Lower leg skin (tissue), 3 donors: ENCODE measurements around the gene APOA1.

Source experiments
- CTCF ChIP-seq, 3 donors: fragments of 450-650 bp; IDR thresholded peaks; one replicate each; pipeline ENCODE4 v1.5.1; 2016; ENCODE audit warnings: antibody characterized with exemption in 3 of 3, mild to moderate bottlenecking in 3 of 3, moderate library complexity in 2 of 3
- POLR2A ChIP-seq, 2 donors: fragments of 450-650 bp; IDR thresholded peaks; one replicate each; pipeline ENCODE4 v1.6.1; 2016 to 2017; ENCODE audit warnings: antibody characterized with exemption in 2 of 2, mild to moderate bottlenecking in 1 of 2, moderate library complexity in 1 of 2

- TF ChIP-seq CTCF (IDR thresholded peaks at IDR 0.05) (no peak), POLR2A (IDR thresholded peaks at IDR 0.05) (no peak)
Measured at GRCh38 chr11:116833491-116833815, 4.0 kb downstream of the APOA1 start.
